ENCODE measurements around the gene PAGR1.

PAGR1 gene

GRCh38 chr16:29857133-29857760 is 41.3 kb downstream of the PAGR1 start:
- no peak overlapping the region for H3K4me3 ChIP-seq (ENCODE audit: low read depth, low read length)
- peak; percentile 38 for DNase-seq (ENCODE audit: low read depth, low spot score)
- POLR2A ChIA-PET, result interaction anchor here (0.8 kb wide), 1 partner anchor 31 kb away, joined by 4 read pairs; no protein-coding TSS in a partner anchor
- CTCF ChIA-PET, result interaction anchor here (1.3 to 7.3 kb wide), 4 partner anchors 9 to 148 kb away, joined by 3 to 63 read pairs (median 6); partner anchors contain the start of gene KIF22
- no peak for TF ChIP-seq CTCF (IDR thresholded peaks at IDR 0.05; ENCODE audit: insufficient read depth, low read length, missing control alignments)

GRCh38 chr16:29858149-29858849 is 42.3 kb downstream of the PAGR1 start:
- no peak for DNase-seq (ENCODE audit: low read depth, low spot score)
- no peak overlapping the region for H3K4me3 ChIP-seq (ENCODE audit: low read depth, low read length)
- no peak for TF ChIP-seq CTCF (IDR thresholded peaks at IDR 0.05; ENCODE audit: insufficient read depth, low read length, missing control alignments)
- ChIA-PET POLR2A (no interaction called here), CTCF (interaction anchor here (1.3 to 7.3 kb wide), 4 partner anchors 10 to 174 kb away, joined by 3 to 63 read pairs (median 6); partner anchors contain the start of gene KIF22)

- DNase-seq (ENCODE audit: low read depth, low spot score), result no peak
- ChIA-PET POLR2A (no interaction called here), CTCF (interaction anchor here (1.3 to 7.3 kb wide), 2 partner anchors 11 to 174 kb away, joined by 3 to 63 read pairs; no protein-coding TSS in a partner anchor)
- TF ChIP-seq CTCF (IDR thresholded peaks at IDR 0.05; ENCODE audit: insufficient read depth, low read length, missing control alignments), result no peak
- H3K4me3 ChIP-seq (ENCODE audit: low read depth, low read length), result no peak overlapping the region
Observed at GRCh38 chr16:29858974-29859373, 43.0 kb downstream of the PAGR1 start.

GRCh38 chr16:29860218-29860617 is 44.3 kb downstream of the PAGR1 start:
- ChIA-PET CTCF (interaction anchor here (7.3 kb wide), 1 partner anchor 12 kb away, joined by 63 read pairs; no protein-coding TSS in a partner anchor), POLR2A (no interaction called here)
- DNase-seq (ENCODE audit: low read depth, low spot score), result no peak

GRCh38 chr16:29862383-29862883 is 46.5 kb downstream of the PAGR1 start:
- peak; percentile 22 for TF ChIP-seq CTCF (IDR thresholded peaks at IDR 0.05; ENCODE audit: insufficient read depth, low read length, missing control alignments)
- POLR2A ChIA-PET, result interaction anchor here (1.9 to 2.0 kb wide), 2 partner anchors 46 to 99 kb away, joined by 4 to 5 read pairs; partner anchors contain the start of genes PAGR1 and TMEM219
- peak overlapping the region; percentile 93 for H3K4me3 ChIP-seq (ENCODE audit: low read depth, low read length)
- DNase-seq (ENCODE audit: low read depth, low spot score), result no peak
- CTCF ChIA-PET, result interaction anchor here (0.7 to 7.3 kb wide), 6 partner anchors 15 to 142 kb away, joined by 3 to 63 read pairs (median 4); partner anchors contain the start of gene SEZ6L2

More at GRCh38 chr16:29860218-29860617, 44.3 kb downstream of the PAGR1 start:
- TF ChIP-seq CTCF (IDR thresholded peaks at IDR 0.05; ENCODE audit: insufficient read depth, low read length, missing control alignments), result no peak
- no peak overlapping the region for H3K4me3 ChIP-seq (ENCODE audit: low read depth, low read length)

Measured in AG04449 (cell line).